ENCODE data around the gene ABHD17A.

ABHD17A gene

GRCh38 chr19:1885398-1886119 lies at the start of gene ABHD17A:
Gene ABHD17A (minus strand): TSS chr19:1885496. CDS start chr19:1881566, 3,930 bp downstream.
- DNase-seq (ENCODE audit: low spot score): peak; percentile 82

GRCh38 chr19:1933942-1934341 lies 48.6 kb upstream of the ABHD17A start:
- DNase-seq (ENCODE audit: low spot score): no peak

GRCh38 chr19:1933244-1933643 lies 47.9 kb upstream of the ABHD17A start:
- no peak for DNase-seq (ENCODE audit: low spot score)

DNA sequence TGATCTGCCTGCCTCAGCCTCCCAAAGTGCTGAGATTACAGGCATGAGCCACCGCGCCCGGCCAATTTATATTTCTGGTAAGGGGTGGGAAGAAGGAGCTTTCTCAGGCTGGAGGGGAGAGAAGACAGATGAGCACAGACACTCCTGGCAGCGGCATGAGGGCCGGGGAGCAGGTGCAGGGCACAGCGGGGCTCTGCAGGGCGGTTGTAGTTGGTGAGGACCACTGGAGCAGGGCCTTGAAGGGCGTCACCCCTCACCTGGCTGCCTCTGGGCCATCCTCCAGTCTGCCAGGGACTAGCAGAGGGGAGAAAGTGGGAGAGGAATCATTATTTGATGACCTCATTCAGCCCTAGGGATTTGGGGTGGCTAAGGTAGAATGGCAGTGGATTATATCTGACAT lies 47.1 kb upstream of the ABHD17A start:
- DNase-seq (ENCODE audit: low spot score): no peak

DNA sequence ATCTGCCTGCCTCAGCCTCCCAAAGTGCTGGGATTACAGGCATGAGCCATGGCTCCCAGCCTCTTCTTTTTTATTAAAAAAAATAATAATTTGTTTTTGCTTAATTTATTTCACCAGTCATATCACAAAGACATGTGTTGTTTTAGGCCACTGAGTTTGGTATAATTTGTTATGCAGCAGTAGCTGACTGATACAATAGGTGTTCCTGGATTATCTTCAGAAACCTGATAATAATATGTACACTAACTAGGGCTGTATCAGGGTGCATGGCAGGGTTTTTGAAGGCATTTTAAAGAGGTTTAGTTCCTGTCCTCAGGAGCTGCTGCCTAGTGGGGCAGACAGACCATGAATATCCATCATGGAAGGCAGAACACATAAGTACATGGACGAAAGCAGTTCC lies 46.1 kb upstream of the ABHD17A start:
- DNase-seq (ENCODE audit: low spot score): no peak

GRCh38 chr19:1929021-1929742 lies 43.9 kb upstream of the ABHD17A start:
- DNase-seq (ENCODE audit: low spot score): peak; percentile 79

- no peak for DNase-seq (ENCODE audit: low spot score)
Observed at GRCh38 chr19:1925544-1925943, 40.2 kb upstream of the ABHD17A start.

- no peak for DNase-seq (ENCODE audit: low spot score)
Observed at GRCh38 chr19:1924320-1924961, 39.1 kb upstream of the ABHD17A start.

DNA sequence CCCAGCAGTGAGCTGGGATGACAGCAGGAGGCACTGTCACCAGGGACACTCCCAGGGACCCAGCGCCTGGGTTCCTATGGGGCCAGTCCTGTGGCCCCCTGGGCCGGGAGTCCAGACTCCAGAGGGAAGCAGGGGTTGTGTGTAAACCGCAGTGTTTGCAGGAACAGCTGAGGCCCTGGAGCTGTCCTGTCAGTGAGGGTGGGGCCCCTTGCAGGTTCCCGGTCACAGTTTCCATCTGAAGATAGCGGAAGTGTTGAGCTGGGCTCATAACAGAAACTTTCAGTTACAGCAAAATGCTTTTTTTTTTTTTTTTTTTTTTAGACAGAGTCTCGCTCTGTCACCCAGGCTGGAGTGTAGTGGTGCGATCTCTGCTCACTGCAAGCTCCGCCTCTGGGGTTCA lies 38.0 kb upstream of the ABHD17A start:
- DNase-seq (ENCODE audit: low spot score): no peak

- DNase-seq (ENCODE audit: low spot score): no peak
Observed at GRCh38 chr19:1922803-1923202, 37.5 kb upstream of the ABHD17A start.

DNA sequence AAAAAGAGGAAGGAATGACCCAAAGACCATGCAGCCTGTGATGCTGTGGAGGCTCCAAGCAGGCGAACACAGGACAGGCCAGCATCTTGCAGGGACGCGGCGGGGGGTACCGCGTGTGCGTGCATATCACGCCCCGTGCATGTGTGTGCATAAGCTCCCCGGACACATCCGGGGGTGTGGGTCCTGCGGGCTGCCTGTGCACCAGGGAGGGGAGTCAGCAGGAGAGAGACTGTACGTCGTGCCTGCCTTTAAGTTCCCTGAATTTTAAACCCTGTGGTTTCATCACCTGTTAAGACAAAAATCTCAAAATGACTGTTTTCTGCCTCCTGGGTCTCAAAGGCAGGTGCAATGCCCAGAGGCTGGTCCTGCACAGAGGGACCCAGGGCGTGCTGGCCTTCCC lies 36.5 kb upstream of the ABHD17A start:
- no peak for DNase-seq (ENCODE audit: low spot score)

DNA sequence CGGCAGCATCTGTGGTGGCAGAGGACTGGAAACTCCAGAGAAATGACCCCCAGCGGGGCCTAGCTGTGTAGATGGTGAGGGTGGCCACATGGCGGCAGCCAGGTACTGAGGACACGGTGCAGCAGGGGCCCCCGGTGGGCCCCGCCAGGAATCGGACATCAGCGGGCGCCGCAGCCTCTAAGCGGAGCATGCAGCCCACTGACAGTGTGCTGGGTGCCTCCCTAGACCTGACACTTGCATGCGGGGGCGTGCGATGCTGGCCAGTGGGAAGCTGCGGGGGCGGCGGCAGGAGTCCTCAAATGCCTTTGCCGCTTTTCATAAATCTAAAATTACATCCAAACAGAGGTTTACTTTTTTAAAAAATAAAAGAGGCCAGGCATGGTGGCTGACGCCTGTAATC lies 36.0 kb upstream of the ABHD17A start:
- no peak for DNase-seq (ENCODE audit: low spot score)

DNA sequence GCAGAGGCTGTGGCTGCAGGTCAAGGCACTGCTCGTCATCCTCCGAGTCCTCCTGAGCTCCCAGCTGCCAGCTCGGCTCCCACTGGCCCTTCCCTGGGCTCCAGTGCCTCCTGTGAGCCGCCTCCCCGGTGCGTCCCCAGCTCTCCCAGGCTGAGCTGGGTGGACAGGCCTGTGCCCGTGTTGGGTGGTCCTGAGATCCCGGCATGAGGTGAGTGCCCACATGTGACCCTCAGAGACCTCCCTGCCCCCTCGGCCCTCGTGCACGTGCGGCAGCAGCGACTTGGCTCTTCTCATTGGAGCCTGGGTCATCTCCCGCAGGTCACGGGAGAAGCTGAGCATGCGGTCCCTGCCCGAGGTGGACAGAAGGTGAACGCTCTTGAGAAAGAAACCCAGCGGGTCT lies 35.3 kb upstream of the ABHD17A start:
- no peak for DNase-seq (ENCODE audit: low spot score)

DNA sequence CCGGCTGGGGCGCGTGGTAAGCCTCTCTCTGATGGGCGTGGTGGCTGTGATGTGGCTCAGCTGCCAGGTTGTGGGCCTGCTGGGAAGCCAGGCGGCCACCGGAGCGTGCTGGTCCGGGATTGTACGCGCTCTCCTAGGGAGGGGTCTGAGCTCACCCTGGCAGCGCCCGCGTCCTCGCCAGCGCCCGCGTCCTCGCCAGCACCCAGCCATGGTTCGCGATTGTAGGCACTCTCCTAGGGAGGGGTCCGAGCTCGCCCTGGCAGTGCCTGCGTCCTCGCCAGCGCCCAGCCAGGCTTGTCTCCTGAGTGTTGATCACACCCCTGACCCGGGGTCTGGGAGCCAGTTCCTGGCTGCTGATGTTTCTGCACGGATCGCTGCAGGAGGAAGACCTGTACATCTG lies 33.7 kb upstream of the ABHD17A start:
- no peak for DNase-seq (ENCODE audit: low spot score)

GRCh38 chr19:1917926-1918325 lies 32.6 kb upstream of the ABHD17A start:
- no peak for DNase-seq (ENCODE audit: low spot score)

DNA sequence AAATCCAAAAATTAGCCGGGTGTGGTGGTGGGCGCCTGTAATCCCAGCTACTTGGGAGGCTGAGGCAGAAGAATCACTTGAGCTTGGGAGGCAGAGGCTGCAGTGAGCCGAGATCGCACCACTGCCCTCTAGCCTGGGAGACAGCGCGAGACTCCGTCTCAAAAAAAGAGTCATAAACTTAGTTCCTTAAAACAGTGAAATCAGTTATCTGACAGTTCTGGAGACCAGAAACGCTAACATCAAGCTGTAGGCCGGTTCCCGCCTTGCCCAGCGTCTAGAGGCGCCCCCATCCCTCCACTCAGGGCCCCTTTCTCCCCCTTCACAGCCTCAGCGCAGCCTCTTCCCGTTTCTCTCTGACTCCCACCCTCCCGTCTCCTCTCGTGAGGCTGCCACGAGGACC lies 31.9 kb upstream of the ABHD17A start:
- no peak for DNase-seq (ENCODE audit: low spot score)

GRCh38 chr19:1914826-1915341 lies 29.6 kb upstream of the ABHD17A start:
- DNase-seq (ENCODE audit: low spot score): no peak

DNA sequence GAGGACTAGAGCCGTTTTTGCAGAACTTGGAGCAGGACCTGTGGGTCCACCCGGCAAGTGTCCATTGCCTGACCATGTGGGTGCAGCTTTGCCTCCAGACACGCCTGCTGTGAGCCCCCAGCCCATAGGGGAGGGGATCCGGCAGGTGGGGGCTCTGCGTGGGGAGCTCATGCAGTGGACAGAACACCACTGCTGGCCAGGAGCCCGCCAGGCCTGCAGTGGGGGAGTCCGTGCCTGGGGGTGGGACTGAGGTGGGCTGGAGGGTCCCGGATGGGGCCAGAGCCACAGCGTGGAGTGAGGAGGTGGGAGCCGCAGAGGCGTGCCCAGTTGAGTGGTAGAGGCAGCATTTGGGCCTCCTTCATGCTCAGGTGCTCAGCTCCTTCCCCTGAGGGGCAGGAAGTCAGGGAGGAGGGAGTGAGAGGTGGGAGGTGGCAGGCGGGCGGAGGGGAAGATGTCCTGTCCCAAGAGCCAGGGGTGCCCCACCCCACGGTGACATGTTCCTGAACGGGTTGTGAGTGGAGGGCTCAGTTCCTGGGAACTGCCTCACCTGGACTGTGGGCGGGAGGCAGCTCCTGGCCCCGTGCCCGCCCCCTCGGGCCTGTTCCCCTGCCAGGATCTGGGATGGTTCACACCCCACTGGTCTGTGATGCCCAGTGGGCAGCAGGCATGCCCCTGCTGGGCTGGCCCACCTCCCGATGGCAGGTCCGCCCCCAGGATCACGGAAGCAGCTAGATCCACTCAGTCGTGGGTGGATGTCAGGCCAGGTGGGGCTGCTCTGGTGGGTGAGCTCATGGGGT lies 28.7 kb upstream of the ABHD17A start:
- no peak for DNase-seq (ENCODE audit: low spot score)

GRCh38 chr19:1912760-1913505 lies 27.6 kb upstream of the ABHD17A start:
- DNase-seq (ENCODE audit: low spot score): no peak

GRCh38 chr19:1911995-1912394 lies 26.7 kb upstream of the ABHD17A start:
- no peak for DNase-seq (ENCODE audit: low spot score)

DNA sequence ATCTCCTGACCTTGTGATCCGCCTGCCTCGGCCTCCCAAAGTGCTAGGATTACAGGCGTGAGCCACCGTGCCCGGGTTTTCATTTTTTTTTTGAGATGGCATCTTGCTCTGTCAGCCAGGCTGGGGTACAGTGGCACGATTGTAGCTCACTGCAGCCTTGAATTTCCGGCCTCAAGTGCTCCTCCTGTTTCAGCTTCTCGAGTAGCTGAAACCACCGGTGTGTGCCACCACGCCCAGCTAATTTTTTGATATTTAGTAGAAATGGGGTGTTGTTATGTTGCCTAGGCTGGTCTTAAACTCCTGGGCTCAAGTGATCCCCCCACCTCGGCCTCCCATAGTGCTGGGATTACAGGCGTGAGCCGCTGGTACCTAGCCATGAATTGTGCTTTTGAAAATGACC lies 25.8 kb upstream of the ABHD17A start:
- DNase-seq (ENCODE audit: low spot score): no peak
